GF-D8 (cell line): Measurements from ENCODE around the gene LIN7A.
"Not testable (repeated sequence)": the region's sequence is repeated elsewhere in the genome, so short reads cannot be mapped to it uniquely, and the experiment has no call there.

Experiments used
- DNase-seq: peaks from one replicate; lab custom pipeline; 2025; lab: John Stamatoyannopoulos, UW

Gene LIN7A

GRCh38 chr12:80920006-80920405 is 17.7 kb downstream of the LIN7A start:
- DNase-seq = no peak

GRCh38 chr12:80917651-80918050 is 20.1 kb downstream of the LIN7A start:
- DNase-seq = no peak

DNA sequence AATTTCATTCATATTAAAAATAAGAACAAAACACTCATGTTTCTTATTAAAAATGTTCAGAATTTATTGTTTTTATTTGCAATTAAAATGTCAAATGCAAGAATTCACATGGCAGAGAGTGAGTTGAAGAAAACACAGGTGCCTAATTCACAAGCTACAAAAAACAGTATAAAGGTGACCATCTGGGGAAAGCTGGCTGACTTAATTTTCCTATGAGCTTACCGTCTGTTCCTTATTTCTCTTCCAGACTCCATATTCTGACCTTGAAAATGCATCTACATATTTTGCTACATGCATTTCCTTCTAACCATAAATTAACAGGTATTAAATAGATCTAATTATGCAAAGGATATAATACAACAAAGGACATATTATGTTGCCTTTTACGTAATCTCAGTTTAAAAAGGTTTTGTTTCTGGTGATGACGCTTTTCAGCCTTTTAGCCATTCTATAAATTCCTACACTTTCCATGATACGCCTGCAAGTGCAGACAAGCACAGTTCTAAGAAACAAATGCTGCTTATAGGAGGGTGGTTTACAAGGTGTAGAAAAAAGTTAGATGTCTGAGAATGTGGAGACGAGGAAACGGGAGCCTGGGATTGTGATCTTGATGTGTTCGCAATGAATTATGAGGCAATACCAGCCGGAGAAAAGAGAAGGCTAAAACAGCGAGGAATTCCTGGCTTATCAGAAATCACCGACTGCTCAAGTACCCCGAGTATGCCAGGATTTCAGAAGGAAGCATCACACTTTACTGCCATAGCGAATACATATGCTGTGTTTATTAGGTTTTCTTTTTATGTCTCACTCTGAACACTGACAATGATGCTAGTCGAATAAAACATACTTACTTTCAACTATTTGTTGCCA is 24.6 kb downstream of the LIN7A start:
- DNase-seq = no peak

DNA sequence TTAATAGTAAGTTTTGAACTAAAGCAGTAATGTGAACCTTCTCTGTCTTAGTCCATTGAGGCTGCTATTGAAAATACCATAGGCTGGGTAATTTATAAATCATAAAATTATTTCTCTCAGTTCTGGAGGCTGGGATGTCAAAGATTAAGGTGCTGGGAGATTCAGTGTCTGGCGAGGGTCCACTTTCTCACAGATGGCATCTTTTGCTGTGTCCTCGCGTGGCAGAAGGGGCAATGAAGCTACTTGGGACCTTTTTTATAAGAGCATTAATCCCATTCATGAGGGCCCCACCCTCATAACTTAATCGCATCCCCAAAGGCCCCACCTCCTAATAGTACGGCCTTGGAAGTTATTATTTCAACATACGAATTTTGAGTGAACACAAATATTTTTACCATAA is 28.4 kb downstream of the LIN7A start:
- no peak for DNase-seq

- no peak for DNase-seq
Measured at GRCh38 chr12:80902711-80903110, 35.0 kb downstream of the LIN7A start.

- DNase-seq = no peak
Measured at GRCh38 chr12:80901661-80902060, 36.1 kb downstream of the LIN7A start.

GRCh38 chr12:80895240-80895639 is 42.5 kb downstream of the LIN7A start:
- DNase-seq = no peak

DNA sequence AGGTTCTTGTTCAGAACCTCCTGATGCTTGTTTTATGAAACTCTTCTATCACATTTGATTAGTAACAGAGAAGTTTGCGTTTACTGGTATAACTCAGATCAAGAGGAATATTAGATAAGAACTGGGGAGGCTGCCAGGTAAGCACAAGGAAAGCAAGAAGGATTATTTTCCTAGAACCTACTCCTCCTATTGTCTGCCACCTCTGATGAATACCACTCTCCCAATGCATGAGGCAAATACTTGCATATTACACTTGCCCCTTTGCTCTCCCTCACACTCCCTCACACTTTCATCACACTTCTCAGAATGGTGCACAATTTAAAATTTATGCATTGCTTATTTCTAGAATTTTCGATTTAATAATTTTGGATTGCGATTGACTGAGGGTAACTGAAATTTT is 43.6 kb downstream of the LIN7A start:
- DNase-seq = no peak

DNA sequence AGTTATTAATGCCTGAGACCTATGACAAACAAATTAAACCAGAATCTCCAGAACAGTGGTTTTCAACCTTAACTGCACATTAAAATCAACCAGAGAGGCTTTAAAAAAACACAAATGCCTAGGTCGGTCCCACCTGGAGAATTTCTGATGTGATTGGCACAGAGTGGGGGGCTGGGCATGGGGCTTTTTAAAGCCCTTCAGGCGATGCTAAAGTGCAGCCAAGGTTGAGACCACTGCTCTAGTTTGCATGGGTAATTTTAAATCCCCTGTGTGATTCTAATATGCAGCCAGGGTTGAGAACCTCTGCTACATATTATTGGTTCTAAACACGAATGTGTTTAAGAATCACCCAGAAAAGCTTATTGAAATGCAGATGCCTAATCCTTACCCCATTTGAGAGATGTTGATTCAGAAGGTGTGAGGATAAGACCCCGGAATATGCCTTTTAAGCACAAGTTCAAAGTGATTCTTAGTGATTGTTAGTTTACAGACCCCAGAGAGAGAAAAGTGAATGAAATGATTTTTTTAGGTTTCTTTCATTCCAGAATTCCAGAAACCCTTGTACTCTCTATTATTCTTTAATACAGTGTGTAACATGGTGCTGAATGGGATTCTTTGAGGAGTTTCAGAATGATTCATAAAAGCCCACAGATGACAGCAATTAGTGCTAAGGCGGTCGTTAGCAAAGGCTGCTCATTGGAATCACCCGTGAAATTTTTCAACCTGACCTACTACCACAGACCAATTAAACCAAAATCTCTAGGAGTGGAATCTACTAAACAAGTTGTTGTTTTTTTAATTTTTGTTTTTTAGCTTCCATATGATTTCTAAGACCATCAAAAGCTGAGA is 44.9 kb downstream of the LIN7A start:
- no peak for DNase-seq

GRCh38 chr12:80884651-80885050 is 53.1 kb downstream of the LIN7A start:
- no peak for DNase-seq

GRCh38 chr12:80881106-80881505 is 56.6 kb downstream of the LIN7A start:
- no peak for DNase-seq

GRCh38 chr12:80878452-80878851 is 59.3 kb downstream of the LIN7A start:
- not testable (repeated sequence) for DNase-seq

GRCh38 chr12:80877721-80878265 is 59.9 kb downstream of the LIN7A start:
- no peak for DNase-seq

DNA sequence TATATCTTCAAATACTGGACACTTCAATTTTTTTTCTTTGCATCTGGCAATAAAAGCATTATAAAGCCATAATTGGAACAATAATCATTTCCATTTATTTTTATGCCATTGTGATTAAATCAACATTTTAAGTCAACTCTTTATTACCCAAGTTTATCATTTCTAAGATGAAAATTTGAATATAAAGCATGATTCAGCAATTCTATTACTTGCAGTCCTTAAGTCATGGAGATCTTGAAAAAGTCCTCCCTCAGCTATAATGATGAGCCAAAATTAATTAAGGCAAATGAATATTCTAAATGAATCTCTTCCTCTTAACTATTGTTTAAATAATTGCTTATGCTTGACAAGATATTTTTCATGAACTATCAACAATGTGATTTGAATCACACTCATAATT is 65.7 kb downstream of the LIN7A start:
- DNase-seq = no peak

DNA sequence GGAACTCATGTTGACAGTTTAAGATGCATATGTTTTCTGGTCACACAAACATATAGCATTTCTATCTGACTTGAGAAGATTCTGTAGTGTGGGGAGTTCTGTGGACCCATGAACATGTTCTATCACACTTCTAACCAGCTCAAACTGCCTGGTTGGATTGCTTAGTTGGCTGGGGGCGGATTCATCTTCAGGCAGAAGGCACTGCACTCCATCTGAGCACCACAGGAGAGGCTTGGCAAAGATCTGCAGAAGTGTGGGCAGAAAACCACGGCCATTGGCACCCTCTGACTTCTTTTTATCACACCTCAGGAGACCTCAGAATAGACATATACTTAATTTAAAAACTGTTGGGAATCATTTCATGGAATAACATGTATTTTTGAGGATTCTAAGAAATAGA is 68.5 kb downstream of the LIN7A start:
- no peak for DNase-seq

GRCh38 chr12:80868576-80868975 is 69.2 kb downstream of the LIN7A start:
- DNase-seq = no peak

DNA sequence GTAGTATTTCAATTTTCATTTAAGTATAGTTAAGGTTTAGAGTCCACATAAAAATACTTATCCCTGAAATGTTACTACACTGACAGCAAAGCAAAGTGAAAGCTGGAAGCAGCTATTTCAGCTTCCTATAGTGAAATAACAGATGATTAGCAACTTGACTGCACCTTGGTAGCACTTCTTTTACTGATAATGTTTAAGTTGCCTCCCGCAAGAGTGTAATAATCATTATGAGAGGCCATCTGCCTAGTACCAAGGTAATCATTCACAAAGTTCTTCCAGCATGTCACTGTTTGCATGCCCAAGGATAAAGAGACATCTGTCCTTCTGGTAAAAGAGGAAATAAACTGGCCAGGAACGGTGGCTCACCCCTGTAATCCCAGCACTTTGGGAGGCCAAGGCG is 69.8 kb downstream of the LIN7A start:
- DNase-seq = no peak

DNA sequence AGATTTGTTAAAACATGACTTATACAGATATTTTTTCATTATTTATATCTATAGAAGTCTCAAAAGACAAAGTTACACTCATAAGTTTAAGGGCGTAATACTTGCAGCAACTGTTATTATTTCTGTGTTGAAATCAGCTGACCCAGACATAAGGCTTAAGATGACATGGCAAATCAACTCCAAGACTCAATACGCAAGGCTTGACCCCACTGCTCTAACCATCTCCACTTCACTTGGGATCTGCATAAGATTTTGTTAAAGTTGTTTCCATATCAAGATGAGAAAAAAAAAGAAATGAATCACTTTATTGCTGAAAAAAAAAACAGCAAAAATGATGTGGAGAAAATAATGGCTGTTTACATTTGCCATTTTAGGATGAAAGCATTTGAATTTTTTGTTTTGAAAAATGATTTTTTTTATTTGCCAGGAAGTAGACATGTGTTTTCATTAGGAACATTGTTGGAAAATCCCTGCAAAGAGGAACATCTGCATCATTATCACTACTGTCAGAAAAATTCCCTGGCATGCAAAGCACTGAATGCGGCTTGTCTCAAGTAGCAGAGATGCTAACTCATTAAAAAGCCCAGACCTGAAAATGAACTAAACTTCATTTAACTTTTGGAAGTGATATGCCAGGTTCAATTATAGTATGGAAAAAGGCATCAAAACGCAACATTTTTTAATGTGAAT is 73.5 kb downstream of the LIN7A start:
- DNase-seq = no peak

DNA sequence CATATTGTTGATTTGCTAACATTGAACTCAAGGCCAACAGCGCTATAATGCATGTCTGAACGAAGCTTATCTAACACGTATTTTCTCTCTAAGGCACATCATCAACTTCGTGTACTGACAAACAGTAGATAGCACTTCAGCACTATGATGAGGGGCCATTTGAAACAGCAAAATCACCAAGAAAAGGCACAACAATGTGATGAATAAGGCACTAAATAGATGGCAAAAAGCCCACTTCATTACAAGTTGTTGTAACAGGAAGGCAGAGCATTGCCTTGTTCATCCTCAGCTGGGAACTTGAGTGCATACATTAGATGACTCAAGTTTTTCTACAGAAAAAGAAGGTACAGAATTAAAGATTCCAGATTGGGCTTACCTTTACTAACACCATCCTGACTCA is 75.2 kb downstream of the LIN7A start:
- DNase-seq = no peak

- no peak for DNase-seq
Measured at GRCh38 chr12:80861641-80862378, 75.9 kb downstream of the LIN7A start.

GRCh38 chr12:80860928-80861327 is 76.8 kb downstream of the LIN7A start:
- no peak for DNase-seq

- DNase-seq = no peak
Measured at GRCh38 chr12:80860206-80860605, 77.5 kb downstream of the LIN7A start.
